GM21515 (cell line): Measurements from ENCODE around the gene SFMBT1.
"Not testable (repeated sequence)": the region's sequence is repeated elsewhere in the genome, so short reads cannot be mapped to it uniquely, and the experiment has no call there.

Source experiments
- ATAC-seq: cut with Tn5 transposase; IDR thresholded peaks from one replicate; pipeline ENCODE4 v1.9.1; 2021; ENCODE audit not compliant: unreplicated experiment

The SFMBT1 gene

GRCh38 chr3:53074366-53074696 lies 28.5 kb upstream of the SFMBT1 start:
- ATAC-seq, result no peak

DNA sequence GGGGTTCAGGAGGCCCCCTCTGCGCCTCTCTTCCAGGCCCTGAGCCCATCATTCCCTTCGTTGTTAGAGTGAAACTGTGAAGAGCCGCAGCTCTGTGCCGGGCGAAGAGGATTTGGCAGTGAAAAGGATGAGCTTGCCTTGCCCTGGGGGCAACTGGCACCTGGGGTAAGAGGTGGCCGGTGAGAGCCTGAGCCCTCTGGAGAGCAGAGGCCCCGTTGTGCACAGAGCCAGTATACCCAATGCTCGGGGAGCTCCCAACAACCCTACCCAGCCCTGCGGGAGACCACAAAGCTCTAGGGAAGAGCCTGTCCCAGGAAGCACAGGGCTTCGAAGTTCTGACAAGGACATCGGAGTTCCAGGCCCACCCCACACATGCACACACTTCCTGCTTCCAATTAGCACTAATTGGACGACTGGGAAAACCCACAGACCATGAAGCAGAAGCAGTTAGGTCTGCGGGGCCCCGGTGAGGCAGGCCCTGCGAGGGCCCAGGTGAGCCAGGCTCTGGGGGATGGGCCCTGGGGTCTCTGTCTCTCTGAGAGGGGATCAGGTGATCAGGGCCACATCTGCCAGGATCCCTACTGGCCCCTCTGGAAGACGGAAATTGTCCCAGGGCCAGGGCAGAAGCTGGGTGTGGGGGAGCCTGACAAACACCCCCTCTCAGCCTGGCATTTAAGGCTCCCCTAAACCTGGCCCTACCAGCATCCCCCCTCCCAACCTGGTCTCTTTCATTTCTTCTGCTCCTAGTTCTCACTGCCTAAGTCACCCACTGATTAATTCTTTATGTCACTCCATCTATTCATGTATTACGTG lies 27.9 kb upstream of the SFMBT1 start:
- ATAC-seq, result peak; percentile 6

DNA sequence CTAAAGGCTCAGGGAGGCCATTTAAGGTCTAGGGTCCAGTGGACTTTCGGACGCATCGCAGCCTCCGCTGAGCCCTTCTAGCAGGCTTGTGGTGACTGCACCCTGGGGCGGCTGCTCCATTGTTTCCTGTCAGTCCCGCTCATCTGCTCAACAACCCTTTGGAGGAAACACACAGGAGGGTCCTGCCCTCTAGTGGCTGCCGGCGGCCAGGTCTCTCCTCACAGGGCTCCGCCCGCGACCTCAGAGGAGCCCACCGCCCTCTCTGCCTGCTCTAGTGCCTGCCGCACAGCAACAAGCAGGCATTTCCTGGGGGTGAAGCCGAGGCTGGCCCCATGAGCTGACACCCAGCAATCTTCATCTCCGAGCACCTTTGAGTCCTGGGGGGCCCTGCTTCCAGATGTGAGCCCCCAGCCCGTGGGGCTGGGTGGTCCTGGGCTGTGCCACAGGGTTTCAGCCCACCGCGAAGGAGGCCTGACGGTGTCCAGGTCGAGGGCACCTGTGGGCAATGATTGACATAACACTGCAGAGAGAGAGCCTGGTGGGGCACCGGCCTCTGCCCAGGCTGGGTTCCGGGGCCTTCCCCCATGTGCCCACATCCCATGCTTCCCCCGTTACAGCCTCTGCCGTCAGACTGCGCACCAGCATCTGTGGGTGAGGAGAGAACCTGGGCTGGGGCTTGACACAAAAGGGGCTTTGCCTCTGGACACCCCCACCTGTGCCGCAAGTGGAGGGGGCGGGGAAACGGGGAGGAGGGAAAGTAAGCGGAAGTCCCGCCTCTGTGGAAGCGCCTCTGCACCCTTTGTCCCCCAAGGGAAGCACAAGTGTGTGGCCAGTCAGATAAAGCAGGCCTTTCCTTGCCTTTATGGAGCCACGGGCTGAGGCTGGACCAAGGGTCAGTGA lies 27.0 kb upstream of the SFMBT1 start:
- ATAC-seq, result peak; percentile 90

GRCh38 chr3:53071882-53072431 lies 26.1 kb upstream of the SFMBT1 start:
- no peak for ATAC-seq

GRCh38 chr3:53069422-53070068 lies 23.7 kb upstream of the SFMBT1 start:
- no peak for ATAC-seq

DNA sequence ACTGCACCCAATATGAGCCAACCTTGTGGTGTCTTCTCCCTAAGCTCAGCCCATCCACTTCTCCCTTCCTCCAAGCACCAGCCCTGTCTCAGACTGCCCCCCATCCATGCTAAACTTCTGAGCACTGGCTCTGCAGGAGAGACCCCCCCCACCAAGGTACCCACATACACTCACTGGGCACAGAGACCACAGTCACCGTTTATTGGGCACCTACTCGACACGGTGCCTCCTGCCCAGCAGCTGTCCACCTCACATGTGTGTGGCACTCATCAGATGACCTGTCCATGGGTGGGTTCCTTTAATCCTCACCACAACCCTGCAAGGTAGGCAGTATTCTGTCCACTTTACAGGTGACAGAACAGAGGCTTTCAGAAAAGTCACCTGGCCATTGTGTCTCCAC lies 22.3 kb upstream of the SFMBT1 start:
- ATAC-seq, result no peak

DNA sequence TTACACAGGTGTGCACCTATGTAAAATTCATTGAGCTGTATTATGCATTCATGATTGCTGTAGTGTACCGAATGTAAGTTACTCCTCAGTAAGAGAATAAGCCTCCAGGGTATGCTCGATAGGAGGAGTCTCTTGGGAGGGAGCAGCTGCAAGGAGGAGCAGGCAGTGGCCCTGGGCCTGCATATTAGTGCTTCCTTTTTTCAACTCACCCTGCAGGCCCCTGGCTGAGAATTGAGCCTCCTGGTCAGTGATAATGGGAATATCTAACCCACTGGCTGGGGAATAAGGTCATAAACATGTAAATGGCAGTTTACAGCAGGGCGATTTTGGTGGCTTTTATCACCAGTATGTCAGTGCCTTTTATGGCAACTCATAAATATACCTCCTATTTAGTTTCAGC lies 21.7 kb upstream of the SFMBT1 start:
- ATAC-seq, result no peak

DNA sequence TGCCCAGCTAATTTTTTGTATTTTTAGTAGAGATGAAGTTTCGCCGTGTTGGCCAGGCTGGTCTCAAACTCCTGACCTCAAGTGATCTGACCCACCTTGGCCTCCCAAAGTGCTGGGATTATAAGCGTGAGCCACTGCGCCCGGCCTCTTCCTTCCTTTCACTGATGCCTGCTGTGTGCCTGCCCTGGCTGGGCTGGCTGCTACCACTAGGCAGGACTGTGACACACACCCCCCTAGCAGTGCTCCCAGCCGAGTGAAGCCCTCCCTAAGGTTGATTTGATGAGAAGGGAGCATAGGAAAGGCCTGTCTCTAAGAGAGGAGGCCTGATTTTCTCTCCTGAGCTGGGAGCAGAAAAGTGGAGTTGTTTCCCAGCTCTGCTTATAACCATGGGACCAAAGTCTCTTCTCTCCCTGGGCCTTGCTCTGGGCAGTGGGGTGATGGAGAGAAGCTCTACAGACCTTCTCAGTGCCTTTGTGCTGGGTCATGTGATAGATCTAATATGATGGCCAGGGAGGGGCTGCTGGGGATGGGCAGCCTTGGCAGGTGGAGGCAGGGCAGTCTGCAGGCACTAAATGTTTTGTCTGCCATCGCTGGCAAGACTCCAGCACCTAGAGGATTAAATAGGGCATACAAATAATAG lies 20.1 kb upstream of the SFMBT1 start:
- ATAC-seq, result no peak

DNA sequence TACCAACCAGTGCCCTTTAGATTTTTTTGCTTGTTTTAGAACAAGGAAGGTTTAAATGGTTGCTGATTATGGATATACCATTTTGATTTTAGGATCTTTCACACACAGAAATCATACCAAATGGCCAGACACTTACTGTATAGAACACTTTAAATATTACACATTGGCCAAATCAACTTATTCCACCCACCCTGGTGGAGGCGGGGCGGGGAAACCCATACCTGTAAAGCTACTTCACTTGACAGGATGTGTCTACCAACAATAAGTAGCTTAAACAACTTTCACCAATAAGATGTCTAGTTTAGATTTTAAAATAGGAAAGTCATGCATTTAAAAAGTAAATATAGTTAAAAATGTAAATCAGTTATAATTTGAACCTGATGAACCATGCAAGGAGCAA lies 17.0 kb upstream of the SFMBT1 start:
- no peak for ATAC-seq

GRCh38 chr3:53056442-53056841 lies 10.6 kb upstream of the SFMBT1 start:
- no peak for ATAC-seq

DNA sequence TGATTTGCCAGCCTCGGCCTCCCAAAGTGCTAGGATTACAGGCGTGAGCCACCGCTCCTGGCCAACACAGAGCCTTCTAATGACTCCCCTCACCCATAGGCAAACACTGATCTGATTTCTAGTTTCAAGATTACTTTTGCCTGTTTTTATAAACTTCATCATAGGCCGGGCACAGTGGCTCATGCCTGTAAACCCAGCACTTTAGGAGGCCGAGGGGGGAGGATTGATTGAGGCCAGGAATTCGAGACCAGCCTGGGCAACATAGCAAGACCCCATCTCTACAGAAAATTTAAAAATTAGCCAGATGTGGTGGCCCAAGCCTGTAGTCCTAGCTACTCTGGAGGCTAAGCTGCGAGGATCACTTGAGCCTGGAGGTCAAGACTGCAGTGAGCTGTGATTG lies 8.4 kb upstream of the SFMBT1 start:
- ATAC-seq, result not testable (repeated sequence)

GRCh38 chr3:53051929-53052328 lies 6.1 kb upstream of the SFMBT1 start:
- ATAC-seq, result no peak

- no peak for ATAC-seq
Observed at GRCh38 chr3:53049987-53050386, 4.1 kb upstream of the SFMBT1 start.

GRCh38 chr3:53046171-53047170 lies 598 bp upstream of the SFMBT1 start:
- peak; percentile 34 for ATAC-seq

DNA sequence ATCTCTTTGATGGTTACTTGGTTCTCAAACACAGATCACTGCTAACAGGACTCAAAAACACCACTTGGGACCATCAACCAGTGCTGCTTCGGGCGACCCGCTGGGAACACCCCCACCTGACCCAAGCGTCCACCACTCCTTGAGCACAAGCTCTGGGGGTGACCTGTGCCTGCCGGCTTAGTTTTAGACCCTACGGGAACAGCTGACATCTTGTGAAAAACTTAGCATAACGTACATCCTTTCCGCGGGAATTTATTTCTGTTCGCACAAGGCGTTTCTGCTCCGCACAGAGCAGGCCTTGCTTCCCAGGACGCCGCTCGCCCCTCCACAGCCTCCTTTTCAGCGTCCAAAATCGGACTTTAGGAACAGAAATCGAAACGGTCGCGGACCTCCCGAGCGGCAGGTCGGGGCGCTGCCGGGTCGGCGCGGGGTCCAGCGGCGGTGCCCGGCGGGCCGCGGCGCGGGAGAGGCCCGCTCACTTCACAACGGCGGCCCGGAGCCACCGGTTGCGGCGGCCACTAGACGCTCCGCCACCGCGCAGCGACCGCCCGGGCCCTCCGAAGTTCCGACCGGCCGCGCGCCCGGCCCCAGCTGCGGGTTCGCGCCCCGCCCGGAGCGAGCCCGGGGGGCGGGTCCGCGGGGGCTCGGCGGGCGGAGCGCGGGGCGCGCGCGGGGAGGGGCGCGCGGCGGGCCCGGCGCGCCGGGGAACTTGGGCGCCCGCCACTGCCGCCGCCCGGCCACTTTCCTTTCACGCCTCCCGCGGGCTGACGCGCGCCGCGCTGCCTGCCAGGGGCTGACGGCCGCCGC lies 959 bp downstream of the SFMBT1 start:
- ATAC-seq, result peak; percentile 40

DNA sequence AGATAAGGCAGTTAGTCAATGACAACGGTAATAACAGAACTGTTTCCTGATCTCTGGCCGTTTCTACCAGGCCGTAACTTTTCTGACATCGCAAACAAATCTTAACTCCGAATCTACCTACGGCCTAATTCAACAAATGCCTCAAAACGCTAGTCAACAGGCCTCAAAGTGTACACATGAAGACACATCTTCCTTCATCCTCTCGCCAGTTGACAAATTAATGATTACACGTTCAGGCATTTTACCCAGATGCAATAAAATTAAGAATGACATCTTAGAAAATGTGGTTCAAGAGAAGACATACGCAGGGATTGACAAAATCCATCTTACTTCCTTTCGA lies 1.5 kb downstream of the SFMBT1 start:
- no peak for ATAC-seq

- ATAC-seq, result no peak
Observed at GRCh38 chr3:53043738-53044137, 2.1 kb downstream of the SFMBT1 start.

DNA sequence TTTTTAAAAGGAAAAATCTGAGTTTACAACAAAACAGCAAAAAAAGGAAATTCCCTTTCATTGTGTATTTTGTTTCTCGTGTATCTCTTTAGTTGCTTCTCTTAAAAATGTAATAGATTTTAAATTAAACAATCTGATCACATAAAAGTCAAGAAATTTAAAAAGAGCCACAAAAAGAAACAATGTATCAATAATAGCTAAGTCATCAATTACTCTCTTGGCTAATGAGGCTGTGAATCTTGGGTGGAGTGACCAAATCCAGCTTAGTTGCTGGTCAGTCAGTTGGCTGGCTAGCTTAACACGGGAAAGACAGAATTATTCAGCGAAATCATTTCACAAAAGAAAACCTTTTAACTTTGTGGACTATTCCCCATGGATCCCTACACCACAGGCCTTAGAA lies 3.2 kb downstream of the SFMBT1 start:
- no peak for ATAC-seq

DNA sequence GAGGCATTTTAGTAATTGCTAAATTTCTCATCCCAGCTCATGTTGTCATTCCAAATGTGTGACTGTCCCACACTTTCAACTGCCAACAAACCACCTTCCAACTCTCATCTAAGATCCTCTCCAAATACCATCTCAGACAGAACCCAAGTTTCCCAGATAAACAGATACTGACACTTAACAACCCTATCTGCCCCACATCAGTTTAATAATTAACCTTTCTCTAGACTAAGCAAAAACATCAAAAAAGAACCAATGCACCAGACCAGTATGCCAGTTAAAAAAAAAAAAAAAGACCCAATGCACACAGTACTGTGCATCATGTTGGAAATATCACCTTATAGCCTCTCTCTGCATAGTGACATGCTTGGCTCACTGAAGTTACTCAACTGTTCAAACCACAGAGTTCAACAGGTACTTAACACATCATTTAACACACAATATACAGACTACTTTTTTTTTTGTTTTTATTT lies 5.5 kb downstream of the SFMBT1 start:
- ATAC-seq, result no peak
